Measurements from ENCODE around the gene CAMTA1.

CAMTA1 gene

GRCh38 chr1:7105269-7105668 lies 320.0 kb downstream of the CAMTA1 start:
- TF ChIP-seq POLR2A (IDR thresholded peaks at IDR 0.05; ENCODE audit: low read length): no peak
- TF ChIP-seq GATA1 (IDR thresholded peaks at IDR 0.05; ENCODE audit: low read depth, low read length): no peak
- DNase-seq: no peak

GRCh38 chr1:7106442-7107108 lies 321.3 kb downstream of the CAMTA1 start:
- TF ChIP-seq POLR2A (IDR thresholded peaks at IDR 0.05; ENCODE audit: low read length) (no peak), GATA1 (IDR thresholded peaks at IDR 0.05; ENCODE audit: low read depth, low read length) (no peak)
- no peak for DNase-seq

- no peak for DNase-seq
- TF ChIP-seq GATA1 (IDR thresholded peaks at IDR 0.05; ENCODE audit: low read depth, low read length) (no peak), POLR2A (IDR thresholded peaks at IDR 0.05; ENCODE audit: low read length) (no peak)
These were observed 322.0 kb downstream of the CAMTA1 start for GRCh38 chr1:7107109-7107830.

- no peak for TF ChIP-seq POLR2A (IDR thresholded peaks at IDR 0.05; ENCODE audit: low read length)
- TF ChIP-seq GATA1 (IDR thresholded peaks at IDR 0.05; ENCODE audit: low read depth, low read length): no peak
- DNase-seq: no peak
These were observed 323.0 kb downstream of the CAMTA1 start for GRCh38 chr1:7108251-7108650.

- no peak for TF ChIP-seq POLR2A (IDR thresholded peaks at IDR 0.05; ENCODE audit: low read length)
- no peak for TF ChIP-seq GATA1 (IDR thresholded peaks at IDR 0.05; ENCODE audit: low read depth, low read length)
These were observed 324.6 kb downstream of the CAMTA1 start for GRCh38 chr1:7109901-7110300.

GRCh38 chr1:7110321-7110720 lies 325.1 kb downstream of the CAMTA1 start:
- no peak for TF ChIP-seq GATA1 (IDR thresholded peaks at IDR 0.05; ENCODE audit: low read depth, low read length)
- no peak for TF ChIP-seq POLR2A (IDR thresholded peaks at IDR 0.05; ENCODE audit: low read length)
- DNase-seq: no peak

More at GRCh38 chr1:7109901-7110300, 324.6 kb downstream of the CAMTA1 start:
- no peak for DNase-seq

GRCh38 chr1:7111853-7112252 lies 326.6 kb downstream of the CAMTA1 start:
- TF ChIP-seq GATA1 (IDR thresholded peaks at IDR 0.05; ENCODE audit: low read depth, low read length) (no peak), POLR2A (IDR thresholded peaks at IDR 0.05; ENCODE audit: low read length) (no peak)

GRCh38 chr1:7113136-7113535 lies 327.9 kb downstream of the CAMTA1 start:
- no peak for DNase-seq
- TF ChIP-seq POLR2A (IDR thresholded peaks at IDR 0.05; ENCODE audit: low read length) (no peak), GATA1 (IDR thresholded peaks at IDR 0.05; ENCODE audit: low read depth, low read length) (no peak)

More at GRCh38 chr1:7111853-7112252, 326.6 kb downstream of the CAMTA1 start:
- no peak for DNase-seq

- no peak for TF ChIP-seq GATA1 (IDR thresholded peaks at IDR 0.05; ENCODE audit: low read depth, low read length)
- no peak for TF ChIP-seq POLR2A (IDR thresholded peaks at IDR 0.05; ENCODE audit: low read length)
- no peak for DNase-seq
These were observed 328.6 kb downstream of the CAMTA1 start for GRCh38 chr1:7113822-7114221.

- DNase-seq: no peak
- TF ChIP-seq GATA1 (IDR thresholded peaks at IDR 0.05; ENCODE audit: low read depth, low read length) (no peak), POLR2A (IDR thresholded peaks at IDR 0.05; ENCODE audit: low read length) (no peak)
These were observed 330.7 kb downstream of the CAMTA1 start for GRCh38 chr1:7116001-7116400.

- DNase-seq: peak in 1 of 2 experiments; percentile 11
- TF ChIP-seq POLR2A (IDR thresholded peaks at IDR 0.05; ENCODE audit: low read length) (no peak), GATA1 (IDR thresholded peaks at IDR 0.05; ENCODE audit: low read depth, low read length) (no peak)
These were observed 332.4 kb downstream of the CAMTA1 start for GRCh38 chr1:7117399-7118281.

- DNase-seq: no peak
- TF ChIP-seq GATA1 (IDR thresholded peaks at IDR 0.05; ENCODE audit: low read depth, low read length) (no peak), POLR2A (IDR thresholded peaks at IDR 0.05; ENCODE audit: low read length) (no peak)
These were observed 333.9 kb downstream of the CAMTA1 start for GRCh38 chr1:7119156-7119555.

- no peak for DNase-seq
- no peak for TF ChIP-seq GATA1 (IDR thresholded peaks at IDR 0.05; ENCODE audit: low read depth, low read length)
- TF ChIP-seq POLR2A (IDR thresholded peaks at IDR 0.05; ENCODE audit: low read length): no peak
These were observed 335.8 kb downstream of the CAMTA1 start for GRCh38 chr1:7120863-7121621.

Measured in erythroblast (primary cell).